ENCODE results near the gene ELOVL3.

DNA sequence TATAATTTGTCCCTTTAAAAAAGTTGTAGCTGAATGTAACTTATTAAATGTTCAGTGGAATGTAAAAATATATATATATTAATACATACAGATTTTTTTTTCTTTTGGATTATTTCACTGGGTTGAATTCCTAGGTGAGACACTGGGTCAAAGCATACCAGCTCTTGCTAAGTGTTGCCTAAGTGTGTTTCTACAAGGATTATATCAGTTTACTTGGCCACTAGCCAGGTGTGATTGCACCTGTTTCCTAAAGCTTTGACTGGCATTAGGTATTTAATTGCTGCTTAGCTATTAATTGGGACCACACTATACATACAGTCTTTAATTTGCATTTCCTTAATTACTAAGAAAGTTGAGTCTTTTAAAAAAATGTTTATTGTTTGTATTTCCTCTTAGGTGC is 5.5 kb upstream of the ELOVL3 start:
- no peak for TF ChIP-seq CTCF (conservative IDR thresholded peaks at IDR 0.05; ENCODE audit: low read length)
- TF ChIP-seq EZH2phosphoT487 (IDR thresholded peaks at IDR 0.05; ENCODE audit: borderline replicate concordance, low read depth, low read length): no peak

All from OCI-LY7 (cell line).